Tibial artery (tissue), 4 donors: ENCODE data around the gene CRB2.

Source experiments
- DNase-seq, 2 donors: peaks; one replicate each; pipeline ENCODE4 v3.0.0-alpha.2; 2019
- H3K27ac ChIP-seq, 2 donors: fragments of 200-600 bp; sonication (generic) in 1 of 2; 1 replicate in 1 of 2; 2 replicates in 1 of 2; pipeline ENCODE4 v1.5.1; 2018 to 2019; ENCODE audit warnings: mild to moderate bottlenecking in 1 of 2
- H3K27me3 ChIP-seq, 2 donors: fragments of 200-600 bp; sonication (generic) in 1 of 2; one replicate each; pipeline versions ENCODE4 v1.5.1 to v1.6.0; 2016 to 2019
- H3K36me3 ChIP-seq, 3 donors: fragments of 200-600 bp; sonication (generic) in 2 of 3; one replicate each; pipeline ENCODE4 v1.5.1; 2016 to 2019; ENCODE audit warnings: mild to moderate bottlenecking in 2 of 3
- H3K4me1 ChIP-seq, 4 donors: fragments of 200-600 bp; sonication (generic) in 2 of 4; 1 replicate in 3 of 4; 2 replicates in 1 of 4; pipeline ENCODE4 v1.5.1; 2016 to 2019
- H3K4me3 ChIP-seq, 2 donors: fragments of 200-600 bp; sonication (generic) in 1 of 2; 1 replicate in 1 of 2; 2 replicates in 1 of 2; pipeline ENCODE4 v1.5.1; 2018 to 2019; ENCODE audit warnings: mild to moderate bottlenecking in 2 of 2
- H3K9me3 ChIP-seq, 3 donors: fragments of 200-600 bp; sonication (generic) in 1 of 3; one replicate each; pipeline ENCODE4 v1.5.1; 2016 to 2019
- CTCF ChIP-seq, 2 experiments: fragments of 200-600 bp in 1 of 2; fragments of 450-650 bp in 1 of 2; IDR thresholded peaks; one replicate each; pipeline ENCODE4 v1.5.1; 2017 to 2019; ENCODE audit warnings: antibody characterized with exemption in 2 of 2, mild to moderate bottlenecking in 1 of 2, moderate library complexity in 1 of 2
- intact Hi-C: fragments of 100-400 bp; cut with DNase I; formaldehyde crosslinking; loops from one replicate; pipeline ENCODE4 v1.15.0; 2023; ENCODE audit warnings: low total_unique reads

CRB2 gene

GRCh38 chr9:123378025-123378424 is 22.0 kb downstream of the CRB2 start:
- DNase-seq = no peak
- TF ChIP-seq CTCF (IDR thresholded peaks at IDR 0.05) = no peak
- Histone ChIP-seq H3K9me3 (no peaks in the 10 kb centered on the region), H3K27me3 (peaks cover 0 to 38% of the 10 kb centered on the region in 2 donors), H3K4me1 (peaks cover 0 to 18% (median 11%) of the 10 kb centered on the region in 4 donors), H3K27ac (no peak overlapping the region), H3K4me3 (no peak overlapping the region), H3K36me3 (peaks cover 4 to 20% (median 17%) of the 10 kb centered on the region in 3 donors)
- intact Hi-C loops = no loop called here

- no peak for TF ChIP-seq CTCF (IDR thresholded peaks at IDR 0.05)
- intact Hi-C loops = no loop called here
- Histone ChIP-seq H3K4me1 (peaks cover 0 to 8% (median 6%) of the 10 kb centered on the region in 4 donors), H3K9me3 (no peaks in the 10 kb centered on the region), H3K36me3 (peaks cover 11 to 30% (median 26%) of the 10 kb centered on the region in 3 donors), H3K27ac (no peak overlapping the region), H3K4me3 (no peak overlapping the region), H3K27me3 (peaks cover 0 to 27% of the 10 kb centered on the region in 2 donors)
- DNase-seq = no peak
Measured at GRCh38 chr9:123378956-123379660, 23.1 kb downstream of the CRB2 start.

- no peak for DNase-seq
- H3K9me3 ChIP-seq = no peaks in the 10 kb centered on the region
- intact Hi-C loops = no loop called here
- peaks cover 11 to 30% (median 26%) of the 10 kb centered on the region in 3 donors for H3K36me3 ChIP-seq
- TF ChIP-seq CTCF (IDR thresholded peaks at IDR 0.05) = no peak
- peaks cover 0 to under 1% (median 0%) of the 10 kb centered on the region in 4 donors for H3K4me1 ChIP-seq
- H3K27ac ChIP-seq = no peak overlapping the region
- H3K27me3 ChIP-seq = peaks cover 0 to 9% of the 10 kb centered on the region in 2 donors
- H3K4me3 ChIP-seq = no peak overlapping the region
Measured at GRCh38 chr9:123380852-123381705, 25.1 kb downstream of the CRB2 start.

- no peak for DNase-seq
- peaks cover 11 to 30% (median 26%) of the 10 kb centered on the region in 3 donors for H3K36me3 ChIP-seq
- H3K4me1 ChIP-seq = no peaks in the 10 kb centered on the region
- intact Hi-C loops = no loop called here
- H3K27me3 ChIP-seq = no peaks in the 10 kb centered on the region
- H3K9me3 ChIP-seq = no peaks in the 10 kb centered on the region
- no peak overlapping the region for H3K4me3 ChIP-seq
- H3K27ac ChIP-seq = no peak overlapping the region
- TF ChIP-seq CTCF (IDR thresholded peaks at IDR 0.05) = no peak
Measured at GRCh38 chr9:123382653-123383511, 26.9 kb downstream of the CRB2 start.

GRCh38 chr9:123383512-123384170 is 27.6 kb downstream of the CRB2 start:
- intact Hi-C loops = no loop called here
- no peak for DNase-seq
- Histone ChIP-seq H3K36me3 (peaks cover 11 to 30% (median 26%) of the 10 kb centered on the region in 3 donors), H3K4me1 (no peaks in the 10 kb centered on the region), H3K27ac (no peak overlapping the region), H3K27me3 (no peaks in the 10 kb centered on the region), H3K9me3 (no peaks in the 10 kb centered on the region), H3K4me3 (no peak overlapping the region)
- no peak for TF ChIP-seq CTCF (IDR thresholded peaks at IDR 0.05)
